OCI-LY3 (cell line): ENCODE results near the gene CARHSP1.
"Not testable (repeated sequence)": the region's sequence is repeated elsewhere in the genome, so short reads cannot be mapped to it uniquely, and the experiment has no call there.

Experiments
- EZH2phosphoT487 ChIP-seq: fragments of 200-600 bp; shearing (Covaris generic); IDR thresholded peaks from 2 replicates; pipeline ENCODE4 v1.6.1; 2018; ENCODE audit warnings: antibody characterized with exemption, mixed run types, low read depth
- TF ChIP-seq, protein P1 (sequence below): fragments of 200-600, 300-600 bp; sonication (generic); IDR thresholded peaks from 2 replicates; pipeline ENCODE4 v1.5.1; 2014; ENCODE audit warnings: antibody characterized with exemption, low read length, low read depth

GRCh38 chr16:8843296-8843695, 25.5 kb downstream of the CARHSP1 start:
- TF ChIP-seq, protein P1, sequence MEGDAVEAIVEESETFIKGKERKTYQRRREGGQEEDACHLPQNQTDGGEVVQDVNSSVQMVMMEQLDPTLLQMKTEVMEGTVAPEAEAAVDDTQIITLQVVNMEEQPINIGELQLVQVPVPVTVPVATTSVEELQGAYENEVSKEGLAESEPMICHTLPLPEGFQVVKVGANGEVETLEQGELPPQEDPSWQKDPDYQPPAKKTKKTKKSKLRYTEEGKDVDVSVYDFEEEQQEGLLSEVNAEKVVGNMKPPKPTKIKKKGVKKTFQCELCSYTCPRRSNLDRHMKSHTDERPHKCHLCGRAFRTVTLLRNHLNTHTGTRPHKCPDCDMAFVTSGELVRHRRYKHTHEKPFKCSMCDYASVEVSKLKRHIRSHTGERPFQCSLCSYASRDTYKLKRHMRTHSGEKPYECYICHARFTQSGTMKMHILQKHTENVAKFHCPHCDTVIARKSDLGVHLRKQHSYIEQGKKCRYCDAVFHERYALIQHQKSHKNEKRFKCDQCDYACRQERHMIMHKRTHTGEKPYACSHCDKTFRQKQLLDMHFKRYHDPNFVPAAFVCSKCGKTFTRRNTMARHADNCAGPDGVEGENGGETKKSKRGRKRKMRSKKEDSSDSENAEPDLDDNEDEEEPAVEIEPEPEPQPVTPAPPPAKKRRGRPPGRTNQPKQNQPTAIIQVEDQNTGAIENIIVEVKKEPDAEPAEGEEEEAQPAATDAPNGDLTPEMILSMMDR, result not testable (repeated sequence)
- TF ChIP-seq EZH2phosphoT487, result not testable (repeated sequence)
